Ovary (tissue), 3 donors: ENCODE measurements around the gene R3HCC1L.

ENCODE experiments used
- CTCF ChIP-seq, 3 donors: fragments of 450-650 bp in 2 of 3; fragments of 200-600 bp in 1 of 3; IDR thresholded peaks; one replicate each; pipeline versions ENCODE4 v1.5.1 to v1.8.0; 2016 to 2022; ENCODE audit warnings: antibody characterized with exemption in 3 of 3, mild to moderate bottlenecking in 1 of 3
- POLR2A ChIP-seq: fragments of 450-650 bp; IDR thresholded peaks from one replicate; pipeline ENCODE4 v1.6.1; 2017; ENCODE audit warnings: antibody characterized with exemption, mild to moderate bottlenecking, moderate library complexity
- donor health status: DM: no; HTN: no; CAD: no.

GRCh38 chr10:98262571-98262970, 128.1 kb downstream of the R3HCC1L start:
- no peak for TF ChIP-seq CTCF (IDR thresholded peaks at IDR 0.05)
- no peak for TF ChIP-seq POLR2A
